Measurements from ENCODE around the gene CCDC17. TPM values are rescaled to one million over a fixed set of nuclear protein-coding genes. Genes with fewer than 3 reads are reported as not detected.

CCDC17 gene
- total and polyA plus RNA-seq, 11 donors = 0.20 to 2.0 (median 0.93) TPM

GRCh38 chr1:45658171-45658570 lies 34.3 kb upstream of the CCDC17 start:
- intact Hi-C loops (cut with DNase I) = no loop called here
- WGBS, 4 donors = 55 to 75% (median 70%) methylated on average over 2 of the region's 2 CpGs
- TF ChIP-seq POLR2A (IDR thresholded peaks at IDR 0.05) (no peak), CTCF (IDR thresholded peaks at IDR 0.05) (no peak)
- H3K36me3 ChIP-seq = peaks cover 4 to 79% (median 78%) of the 10 kb centered on the region in 9 donors
- H3K27me3 ChIP-seq = no peaks in the 10 kb centered on the region
- no peaks in the 10 kb centered on the region for H3K9me3 ChIP-seq
- H3K4me1 ChIP-seq = peaks cover 0 to 9% (median 0%) of the 10 kb centered on the region in 12 donors
- H3K4me3 ChIP-seq = no peak overlapping the region
- no peak overlapping the region for H3K27ac ChIP-seq
- DNase-seq = no peak
- no peak for ATAC-seq

- 93 to 97% (median 97%) methylated on average over 3 of the region's 3 CpGs for WGBS, 4 donors
- no peak for ATAC-seq
- TF ChIP-seq CTCF (IDR thresholded peaks at IDR 0.05) (no peak), POLR2A (IDR thresholded peaks at IDR 0.05) (no peak)
- no peak overlapping the region for H3K4me3 ChIP-seq
- no peaks in the 10 kb centered on the region for H3K4me1 ChIP-seq
- peaks cover 4 to 94% (median 93%) of the 10 kb centered on the region in 9 donors for H3K36me3 ChIP-seq
- no peaks in the 10 kb centered on the region for H3K27me3 ChIP-seq
- no peaks in the 10 kb centered on the region for H3K9me3 ChIP-seq
- DNase-seq = no peak
- intact Hi-C loops (cut with DNase I) = no loop called here
- no peak overlapping the region for H3K27ac ChIP-seq
These were observed 32.8 kb upstream of the CCDC17 start for GRCh38 chr1:45656573-45657226.

- 90 to 96% (median 95%) methylated on average over 12 of the region's 12 CpGs for WGBS, 4 donors
- no peak overlapping the region for H3K27ac ChIP-seq
- TF ChIP-seq CTCF (IDR thresholded peaks at IDR 0.05) = no peak
- TF ChIP-seq POLR2A (IDR thresholded peaks at IDR 0.05) = no peak
- no peaks in the 10 kb centered on the region for H3K4me1 ChIP-seq
- H3K9me3 ChIP-seq = no peaks in the 10 kb centered on the region
- no peaks in the 10 kb centered on the region for H3K27me3 ChIP-seq
- no peak for DNase-seq
- H3K36me3 ChIP-seq = peaks cover 4 to 100% (median 100%) of the 10 kb centered on the region in 9 donors
- no peak overlapping the region for H3K4me3 ChIP-seq
- intact Hi-C loops (cut with DNase I) = no loop called here
- no peak for ATAC-seq
These were observed 30.9 kb upstream of the CCDC17 start for GRCh38 chr1:45654540-45655280.

Data from heart left ventricle (tissue), 16 donors.